ENCODE measurements around the gene COL4A1.

The COL4A1 gene

DNA sequence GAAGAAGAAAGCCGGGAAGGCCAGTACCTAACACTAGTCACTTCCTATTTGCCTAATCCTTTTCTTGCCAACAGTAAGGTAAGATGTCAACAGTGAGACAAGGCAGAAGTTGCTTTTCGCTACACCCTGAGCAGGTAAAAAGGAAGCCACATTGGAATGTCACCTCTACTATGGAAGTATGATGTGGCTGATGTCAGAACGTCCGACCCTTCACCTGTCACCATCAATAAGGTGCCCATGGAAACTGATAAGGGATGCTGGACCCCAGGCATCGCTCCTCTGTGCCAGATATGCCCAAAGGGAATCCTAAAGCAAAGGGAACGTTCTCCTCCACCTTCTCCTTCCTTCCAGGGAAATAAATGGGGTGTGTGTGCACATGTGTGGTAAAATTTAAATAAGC, 34.3 kb downstream of the COL4A1 start:
- DNase-seq: no peak

DNA sequence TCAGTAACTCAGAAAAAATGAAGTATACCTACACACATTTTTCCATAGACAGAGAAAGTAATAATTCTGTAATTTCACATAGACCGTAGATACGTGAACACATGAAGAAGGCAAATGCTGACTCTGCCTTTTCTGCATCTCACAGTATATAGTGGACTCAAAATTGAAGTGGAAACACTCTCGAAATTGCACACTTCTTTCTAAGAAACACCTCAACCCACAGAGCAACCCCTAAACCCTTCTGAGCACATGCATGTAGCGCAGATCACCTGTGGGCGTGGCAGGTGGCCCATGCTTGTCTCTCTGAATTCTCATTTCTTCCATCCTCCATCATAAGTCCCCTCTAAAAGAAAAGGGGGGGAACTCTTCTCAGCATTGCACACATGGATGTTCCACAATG, 34.7 kb downstream of the COL4A1 start:
- no peak for DNase-seq

DNA sequence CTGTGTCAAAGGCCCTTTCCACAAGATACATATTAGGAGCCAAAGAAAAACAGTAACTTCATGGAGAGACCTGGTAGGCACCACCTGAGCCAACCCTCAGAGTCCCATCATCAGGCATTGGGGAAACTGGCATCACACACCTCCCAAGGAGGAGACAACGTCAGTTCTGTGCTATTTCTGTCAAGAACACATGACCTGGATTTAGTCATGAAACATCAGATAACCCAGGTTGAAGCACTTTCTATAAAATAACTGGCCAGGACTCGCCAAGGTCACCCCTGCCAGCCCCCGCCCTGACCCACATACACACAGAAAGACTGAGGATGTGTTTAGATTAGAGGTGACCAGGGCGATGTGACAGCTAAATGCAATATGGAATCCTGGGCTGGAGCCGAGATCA, 35.6 kb downstream of the COL4A1 start:
- DNase-seq: no peak

DNA sequence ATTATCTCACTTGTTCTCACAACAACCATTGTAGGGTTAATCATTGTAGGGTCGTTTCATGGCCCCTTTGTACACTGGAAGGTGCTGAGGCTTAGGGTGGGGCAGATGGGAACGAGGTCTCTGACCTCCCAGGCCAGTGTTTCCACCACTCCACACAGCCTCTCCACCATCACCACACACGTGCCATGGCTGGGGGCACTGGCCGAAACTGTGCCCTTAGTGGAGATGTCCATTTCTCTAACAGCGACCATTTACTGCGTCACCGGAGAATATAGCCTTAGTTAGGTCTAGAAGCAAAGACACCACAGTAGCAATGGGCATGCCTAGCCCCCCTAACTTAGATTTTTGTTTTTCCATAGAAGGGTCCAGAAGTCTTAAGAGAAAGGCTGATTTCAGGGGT, 36.5 kb downstream of the COL4A1 start:
- DNase-seq: no peak

DNA sequence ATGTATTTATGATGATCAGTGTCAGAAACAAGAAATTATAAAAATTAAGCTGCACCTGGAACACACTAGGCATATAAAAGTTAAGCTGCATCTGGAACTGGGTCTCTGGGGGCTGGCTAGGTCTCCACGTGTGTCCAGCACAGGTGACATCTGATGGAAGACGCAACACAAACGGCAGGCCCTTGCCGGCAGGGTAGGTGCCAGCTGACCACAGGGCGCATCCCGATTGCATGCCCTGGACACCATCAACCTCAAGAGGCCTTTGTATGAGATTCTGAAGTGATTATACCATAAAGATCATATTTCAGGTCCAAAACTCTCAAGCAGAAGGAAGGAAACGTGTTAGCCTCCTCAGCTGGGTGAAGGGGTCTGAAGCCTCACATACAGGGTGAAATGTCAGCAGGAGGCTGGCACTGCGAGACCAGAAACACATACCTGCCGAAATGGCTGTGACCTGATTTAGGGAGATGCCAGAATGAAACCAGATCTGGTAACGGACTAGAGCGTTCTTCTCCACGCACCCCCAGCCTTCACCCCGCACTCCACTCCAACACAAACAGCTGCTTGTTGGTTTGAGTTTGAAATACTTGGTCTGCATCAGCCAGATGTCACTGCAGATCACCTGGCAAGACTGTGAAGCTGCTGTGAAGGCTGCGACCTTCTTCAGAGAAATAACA, 37.3 kb downstream of the COL4A1 start:
- DNase-seq: no peak

DNA sequence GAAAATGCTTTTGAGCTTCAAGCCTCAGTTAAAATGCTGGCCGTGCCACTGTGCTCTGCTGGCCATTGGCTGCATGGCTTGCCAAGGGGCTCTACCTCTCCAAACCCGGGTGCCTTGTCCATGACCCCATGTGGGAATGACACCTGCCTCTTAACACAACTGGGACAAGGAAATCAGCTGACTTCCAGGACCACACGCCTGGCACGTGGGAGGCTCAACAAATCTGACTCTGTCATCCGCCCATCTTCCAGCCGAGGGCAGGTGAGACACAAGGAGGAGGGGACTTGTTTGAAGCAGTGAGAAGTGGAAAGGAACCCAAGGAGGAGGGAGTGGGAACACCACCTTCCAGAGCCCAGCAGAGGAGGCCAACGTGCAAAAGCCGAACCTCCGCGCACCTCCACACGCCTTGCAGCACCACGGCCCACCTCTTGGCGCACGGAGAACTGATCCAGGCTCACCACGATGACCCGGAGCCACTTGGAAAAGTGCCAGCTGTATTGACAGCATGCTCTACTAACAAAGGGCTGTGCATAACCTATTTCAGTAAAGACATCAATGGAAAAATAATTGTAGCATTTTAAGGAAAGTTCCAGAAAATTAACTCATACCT, 38.3 kb downstream of the COL4A1 start:
- DNase-seq: no peak

DNA sequence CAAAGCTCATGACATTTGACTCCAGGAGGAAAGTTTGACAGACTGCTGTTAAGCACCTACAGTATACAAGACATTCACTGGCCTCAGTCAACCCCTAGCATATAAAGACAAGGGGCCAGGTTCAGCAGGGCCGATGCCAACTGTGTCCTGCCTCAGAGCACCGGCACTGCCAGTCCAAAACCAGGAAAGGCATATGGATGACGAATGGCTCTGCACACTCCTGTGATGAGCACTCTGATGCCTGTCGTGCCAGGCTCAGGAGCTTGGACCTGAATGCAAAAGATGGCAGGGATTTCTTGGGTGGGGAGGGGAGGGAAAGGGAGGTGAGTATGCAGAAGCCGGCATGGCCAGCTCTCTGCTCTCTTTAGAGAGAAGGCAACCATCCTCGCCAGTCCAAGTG, 38.9 kb downstream of the COL4A1 start:
- DNase-seq: no peak

DNA sequence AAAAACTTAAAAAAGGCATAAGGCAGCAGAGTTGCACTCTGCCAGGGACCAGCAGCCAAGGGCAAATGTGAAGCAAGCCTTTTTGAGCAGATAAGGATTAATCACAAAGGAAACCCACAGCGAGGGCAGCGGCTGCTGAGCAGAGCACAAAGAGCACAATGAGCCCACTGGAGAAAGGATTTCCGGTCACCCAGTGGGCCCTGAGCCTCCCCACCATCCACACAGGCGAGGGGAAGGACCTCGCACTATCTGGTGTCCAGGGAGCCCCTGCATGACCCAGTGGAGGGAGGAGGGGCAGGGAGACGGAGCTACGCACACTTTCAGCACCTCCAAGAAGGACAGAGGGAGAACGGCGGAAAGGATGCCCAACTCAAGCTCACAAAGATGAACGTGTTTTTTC, 40.0 kb downstream of the COL4A1 start:
- DNase-seq: no peak

DNA sequence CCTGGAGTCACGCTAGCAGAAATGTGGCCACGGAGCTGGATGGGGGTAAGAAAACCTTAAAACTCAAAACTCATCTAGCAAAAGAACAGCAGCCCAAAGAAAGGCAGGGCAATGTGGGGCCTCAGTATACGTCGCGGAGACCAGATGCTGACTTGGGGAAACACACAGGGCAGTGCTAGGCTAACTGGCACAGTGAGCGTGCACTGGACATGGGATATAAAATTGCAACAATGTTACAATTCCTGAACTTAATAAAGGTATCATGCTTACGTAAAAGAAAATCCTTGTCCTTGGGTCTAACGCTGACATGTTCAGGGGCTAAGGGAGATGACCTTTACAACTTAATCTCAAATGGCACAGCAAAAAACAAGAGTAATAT, 40.5 kb downstream of the COL4A1 start:
- no peak for DNase-seq

DNA sequence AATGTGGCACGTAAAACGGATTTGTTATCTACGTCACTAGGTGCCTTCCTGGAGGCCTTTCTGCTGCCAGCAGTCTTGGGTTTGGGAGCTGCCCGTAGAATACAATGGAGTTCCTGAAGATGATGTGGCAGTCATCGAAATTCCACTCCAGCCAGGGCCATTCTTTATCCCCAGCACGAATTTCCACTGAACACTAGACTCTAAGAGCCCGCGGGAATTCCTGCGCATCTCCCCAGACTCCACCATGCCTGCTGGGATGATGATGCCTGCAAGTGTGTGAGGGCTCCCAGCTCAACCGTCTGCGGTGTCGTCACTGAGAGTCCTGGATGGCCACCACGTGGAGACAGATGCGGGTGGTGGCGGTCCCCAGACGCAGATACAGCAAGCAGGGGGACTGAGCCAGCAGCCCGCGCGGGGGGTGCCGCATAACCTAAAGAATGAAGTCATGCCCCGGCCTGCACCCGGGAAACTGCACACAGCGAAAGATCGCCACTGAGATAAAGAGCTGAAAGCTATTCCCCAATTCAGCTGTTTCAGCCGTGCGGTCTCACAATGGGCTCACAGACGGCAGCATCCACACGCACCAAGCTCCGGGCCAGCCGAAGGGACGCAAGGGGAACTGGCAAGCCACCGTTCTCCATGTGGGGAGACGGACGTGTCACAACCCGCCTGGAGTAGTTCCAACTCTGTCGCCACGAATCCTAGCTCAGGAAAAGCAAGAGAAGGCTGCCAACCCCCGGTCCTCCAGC, 41.1 kb downstream of the COL4A1 start:
- DNase-seq: no peak

DNA sequence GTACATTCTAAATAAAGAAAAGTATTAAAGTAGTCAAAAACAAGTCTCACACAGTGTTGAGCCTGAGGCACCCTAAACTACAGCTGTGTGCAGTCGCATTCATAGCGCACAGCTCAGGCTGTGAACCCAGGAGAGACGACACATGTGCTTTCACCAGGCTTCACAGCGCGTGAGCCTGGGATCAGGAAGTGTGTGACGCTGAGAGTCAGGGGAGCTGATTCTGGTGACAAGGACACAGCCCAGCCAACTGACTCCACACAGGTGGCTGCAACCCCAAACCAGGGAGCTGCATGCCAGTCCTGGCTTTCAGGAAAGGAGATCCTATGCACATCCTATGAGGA, 41.6 kb downstream of the COL4A1 start:
- no peak for DNase-seq

DNA sequence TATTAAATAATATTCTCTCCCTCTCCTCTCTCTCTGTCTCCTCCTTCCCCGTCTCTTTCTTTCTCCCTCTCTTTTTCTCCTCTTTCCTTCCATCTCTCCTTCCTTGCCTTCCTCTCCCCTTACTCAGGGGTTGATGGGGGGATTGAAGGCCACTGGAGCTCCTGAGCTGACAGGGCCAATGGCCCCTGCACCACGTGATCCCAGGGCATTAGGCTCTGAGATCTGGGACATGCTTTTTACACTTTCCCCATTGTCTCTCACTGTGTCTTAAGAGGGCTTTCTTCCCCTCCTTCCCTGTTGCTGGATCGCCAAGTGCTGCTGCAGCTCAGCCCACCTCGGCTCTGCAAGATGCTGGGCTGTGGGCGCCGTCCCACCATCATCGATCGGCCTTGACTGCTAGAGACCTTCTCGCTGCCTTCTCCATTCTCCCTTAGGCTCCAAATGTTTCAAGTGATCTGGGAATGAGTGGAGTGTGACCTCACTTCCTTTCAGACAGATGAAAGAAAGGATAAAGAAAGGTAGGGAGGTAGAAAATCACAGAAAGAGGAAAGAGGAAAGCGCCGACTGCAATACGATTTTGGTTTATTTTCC, 42.2 kb downstream of the COL4A1 start:
- DNase-seq: no peak

DNA sequence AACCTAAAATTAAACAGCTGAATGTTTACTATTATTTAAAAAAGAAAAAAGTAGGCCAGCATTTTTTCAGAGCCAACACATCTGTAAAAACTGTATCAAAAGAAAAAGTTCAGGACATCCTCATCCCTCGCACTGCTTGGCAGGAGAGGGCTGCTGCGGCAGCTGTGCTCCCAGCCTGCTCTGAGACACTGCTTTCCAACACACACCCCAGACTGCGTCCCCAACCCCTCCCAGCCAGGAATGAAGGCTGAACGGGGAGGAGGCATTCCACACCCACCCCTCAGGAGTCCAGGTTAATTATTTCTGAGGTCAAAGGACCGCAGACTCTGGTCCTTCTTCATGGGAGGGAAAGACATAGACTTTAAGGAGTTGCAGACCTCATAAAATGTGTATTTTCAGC, 43.1 kb downstream of the COL4A1 start:
- DNase-seq: no peak

DNA sequence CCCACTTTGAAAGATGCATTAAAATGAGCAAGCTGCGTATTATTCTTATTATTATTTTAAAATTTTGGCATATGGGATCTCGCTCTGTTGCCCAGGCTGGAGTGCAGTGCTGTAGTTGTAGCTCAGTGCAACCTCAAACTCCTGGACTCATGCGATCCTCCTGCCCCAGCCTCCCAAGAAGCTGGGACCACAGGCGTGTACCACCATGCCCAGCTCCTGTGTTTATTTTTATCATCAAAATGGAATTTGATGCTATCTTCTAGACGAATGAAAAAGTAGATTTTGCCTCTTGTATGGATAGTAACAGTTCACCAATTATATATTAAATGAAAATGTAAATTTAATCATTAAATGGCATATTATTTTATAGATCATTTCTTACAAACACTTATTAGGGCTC, 43.6 kb downstream of the COL4A1 start:
- DNase-seq: no peak

DNA sequence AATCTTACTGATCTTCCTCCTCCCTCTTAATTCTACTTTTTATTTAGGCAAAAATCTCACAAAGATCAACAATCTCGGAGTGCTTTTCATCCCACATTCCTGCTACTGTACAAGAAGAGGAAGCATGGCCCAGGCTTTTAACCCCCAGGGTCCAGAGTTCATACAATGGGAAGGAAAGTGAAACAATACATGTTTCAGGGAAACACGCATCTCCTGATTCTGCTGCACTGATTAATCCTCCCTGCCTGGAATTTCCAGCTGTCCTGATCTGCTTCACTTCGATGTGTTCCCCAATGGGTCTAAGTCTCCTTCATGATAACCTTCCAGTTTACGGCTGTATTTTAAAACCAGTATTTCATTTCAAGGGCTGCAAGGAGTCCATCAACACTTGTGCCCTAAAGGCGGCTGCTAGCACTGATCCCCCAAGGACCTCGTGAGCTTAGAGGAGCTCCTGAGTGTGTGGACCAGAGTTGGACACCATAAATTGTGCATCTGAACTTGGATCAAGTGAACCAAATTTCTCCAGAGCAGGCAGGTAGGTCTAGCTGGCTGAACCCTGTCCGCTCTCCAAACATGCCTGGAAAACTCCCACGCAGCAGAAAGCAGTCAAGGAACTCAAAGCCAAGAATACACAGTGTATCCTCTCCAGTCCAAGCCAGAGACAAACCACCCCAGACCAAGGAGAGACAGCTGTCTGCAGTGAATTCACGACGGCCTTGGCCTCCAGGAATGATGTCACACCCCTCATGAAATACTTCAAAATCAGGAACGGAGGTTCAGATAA, 44.3 kb downstream of the COL4A1 start:
- no peak for DNase-seq

DNA sequence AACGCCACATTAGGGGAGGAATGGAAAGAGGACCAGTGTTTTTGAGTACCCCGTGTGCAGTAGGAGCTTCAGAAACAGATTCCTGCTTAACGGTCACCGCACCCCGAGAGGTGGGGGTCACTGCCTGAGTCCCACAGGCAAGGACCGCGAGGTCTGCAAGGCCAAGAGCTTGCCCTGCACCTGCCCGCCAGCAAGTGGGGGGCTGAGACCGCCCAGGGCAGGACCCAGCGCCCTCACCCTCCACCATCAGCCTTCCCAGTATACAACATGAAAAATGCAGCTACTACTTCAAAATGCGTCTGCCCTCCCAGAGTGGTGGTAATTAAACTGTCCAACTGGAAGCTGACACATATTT, 44.9 kb downstream of the COL4A1 start:
- DNase-seq: no peak

DNA sequence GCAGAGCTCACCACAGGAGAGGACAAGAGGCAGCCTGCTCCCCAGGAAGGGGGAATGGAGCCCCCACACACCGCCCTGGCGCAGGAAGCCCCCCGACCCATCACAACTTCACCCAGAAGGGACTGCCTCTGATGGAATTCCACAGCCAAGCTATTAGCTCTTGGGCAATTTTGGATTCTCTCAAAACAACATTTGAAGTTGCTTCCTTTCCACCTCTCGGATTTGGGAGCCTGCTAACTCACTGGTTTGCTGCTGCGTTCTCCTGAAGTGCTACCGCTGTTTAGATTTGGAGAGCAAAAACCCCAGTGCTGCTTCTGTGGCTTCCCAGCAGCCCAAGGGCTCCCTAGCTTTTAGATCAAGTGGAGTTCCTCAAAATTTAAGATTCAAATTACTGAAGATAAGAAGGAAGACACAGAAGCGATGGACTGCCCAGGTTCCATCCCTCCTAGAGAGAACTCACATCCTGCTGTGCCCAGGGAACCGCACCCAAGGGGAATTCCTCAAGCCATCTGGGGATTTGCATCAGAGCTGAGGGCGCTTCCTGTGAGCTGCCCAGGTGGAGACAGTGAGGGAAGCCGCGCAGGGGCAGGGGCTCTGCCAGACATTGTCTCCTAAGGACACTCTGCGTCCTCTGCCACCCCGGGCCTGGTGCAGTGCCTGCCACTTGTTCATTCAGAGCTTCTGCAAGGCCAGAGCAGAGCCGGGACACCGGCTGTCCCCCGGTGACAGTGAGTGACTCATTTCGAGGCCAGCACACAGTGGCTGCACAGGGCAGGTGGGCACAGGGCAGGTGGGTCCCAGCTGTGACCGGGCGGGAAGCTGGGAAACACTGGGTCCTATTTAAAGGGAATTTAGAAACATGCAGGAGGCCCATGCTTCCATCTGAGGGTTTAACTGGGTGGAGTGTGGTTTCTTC, 45.5 kb downstream of the COL4A1 start:
- no peak for DNase-seq

DNA sequence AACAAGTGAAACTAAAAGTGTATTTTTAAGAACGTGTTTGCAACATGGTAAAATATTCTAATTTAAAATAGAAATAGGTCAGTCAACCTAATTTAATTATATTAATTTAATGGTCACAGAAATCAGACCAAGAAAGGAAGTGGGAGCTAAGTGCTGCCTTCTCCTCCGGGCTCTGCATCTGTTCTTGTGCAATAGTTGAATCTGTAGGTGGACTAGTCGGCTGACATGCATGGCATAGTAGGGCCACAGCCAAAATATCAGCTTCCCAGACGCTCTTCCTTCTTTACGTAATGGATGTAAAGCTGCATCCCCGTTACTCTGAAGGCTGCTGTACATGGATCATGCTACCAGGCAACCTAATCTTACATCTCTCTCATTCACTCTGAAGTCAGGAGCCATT, 47.3 kb downstream of the COL4A1 start:
- DNase-seq: no peak

DNA sequence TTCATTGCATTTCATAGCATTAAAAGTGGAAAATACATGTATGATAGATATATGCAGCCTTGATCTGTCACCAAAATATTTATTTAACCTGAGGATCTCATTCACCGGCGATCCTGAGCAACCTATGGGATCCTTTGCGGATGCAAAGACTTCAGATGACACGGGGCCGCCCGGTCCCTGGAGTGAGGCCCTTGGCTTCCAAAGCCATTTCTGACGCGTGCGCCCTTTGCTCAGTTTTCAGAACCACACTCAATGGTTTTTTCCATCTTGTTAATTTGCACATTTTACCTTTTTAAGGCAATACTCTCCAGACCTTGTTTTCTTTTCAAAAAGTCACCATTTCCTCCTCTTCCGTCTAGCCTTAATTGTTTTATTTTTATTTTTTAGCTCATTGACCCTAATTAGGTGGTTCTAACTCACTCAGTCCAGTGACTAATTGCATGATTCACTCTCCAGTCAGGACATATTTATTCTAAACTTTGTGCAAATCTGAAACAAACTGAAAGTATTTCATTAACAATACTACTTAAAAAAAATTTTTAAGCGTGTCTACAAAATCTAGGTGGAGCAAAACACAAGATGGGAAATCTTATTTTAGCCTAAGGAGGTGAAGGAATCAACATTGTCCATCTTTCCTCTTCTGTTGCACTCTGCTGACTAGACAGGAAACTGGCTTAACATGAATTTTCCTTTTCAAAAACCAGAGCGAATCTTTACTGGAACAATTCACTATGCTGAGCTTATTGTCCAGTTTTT, 47.9 kb downstream of the COL4A1 start:
- DNase-seq: no peak

DNA sequence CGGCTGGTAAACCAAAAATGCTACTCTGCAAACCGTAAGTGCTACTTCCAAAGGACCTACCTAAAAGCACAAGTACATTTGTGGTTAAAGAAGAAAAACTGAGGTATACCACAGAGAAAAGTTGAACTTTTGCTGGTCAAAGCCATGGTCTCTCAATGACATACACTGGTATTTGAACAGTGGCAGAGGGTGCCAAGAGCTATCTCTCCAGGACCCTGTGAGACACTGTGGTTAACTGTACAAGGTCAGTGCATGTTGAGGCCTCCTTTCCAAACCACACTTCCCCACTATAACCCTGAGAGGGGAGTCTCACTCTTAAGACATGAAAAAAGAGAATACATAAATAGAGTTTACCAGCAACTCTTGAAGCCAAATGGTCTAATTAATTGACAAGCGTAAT, 49.5 kb downstream of the COL4A1 start:
- DNase-seq: no peak

DNA sequence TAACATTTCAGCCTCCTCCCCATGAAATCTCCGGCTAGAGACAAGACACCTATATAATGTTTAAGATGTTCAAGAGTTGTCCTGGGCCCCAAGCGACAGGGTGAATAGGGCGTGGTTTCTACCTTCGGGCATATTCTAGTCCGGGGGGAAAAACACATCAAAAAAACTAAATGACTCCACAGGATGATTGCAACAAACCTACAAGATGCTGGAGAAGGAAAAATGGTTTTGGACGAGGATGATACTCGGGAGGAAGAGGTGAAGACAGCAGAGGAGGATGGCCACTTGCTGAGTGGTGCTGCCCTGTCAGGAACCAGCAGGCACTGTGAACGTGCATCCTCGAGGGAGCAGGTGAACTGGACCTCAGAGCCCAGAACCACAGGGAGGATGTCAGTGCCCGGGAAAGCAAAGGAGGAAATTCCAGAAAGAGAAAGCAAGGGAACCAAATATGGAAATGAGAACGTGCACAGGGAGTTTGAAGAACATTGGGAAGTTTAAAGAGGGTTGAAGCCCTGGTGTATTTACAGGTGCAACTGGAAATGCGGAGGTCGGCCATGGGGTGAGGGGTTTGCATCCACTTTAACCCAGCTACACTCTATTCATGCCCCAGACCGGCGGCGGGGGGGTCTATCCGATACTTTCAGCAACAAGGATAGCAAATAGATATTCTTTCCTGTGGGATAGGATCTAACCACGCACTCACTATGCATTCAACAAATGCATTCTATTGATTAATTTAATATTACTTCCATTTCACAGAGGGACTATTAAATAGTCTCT, 50.6 kb downstream of the COL4A1 start:
- DNase-seq: no peak
